Activated T-cell treated with anti-CD3 and anti-CD28 coated beads, Interleukin-2, amount 50 U/mL, for 24 hours (primary cell): ENCODE measurements around the gene ARID5B.
"Not testable (repeated sequence)": the region's sequence is repeated elsewhere in the genome, so short reads cannot be mapped to it uniquely, and the experiment has no call there.

Experiments used
- DNase-seq: peaks from one replicate; pipeline ENCODE4 v3.0.0-alpha.2; 2020
- H3K27ac Mint-ChIP-seq: 2 replicates; pipeline ENCODE4 v1.8.0; 2020; ENCODE audit warnings: mild to moderate bottlenecking, mixed read lengths
- H3K27me3 Mint-ChIP-seq: 2 replicates; pipeline ENCODE4 v1.8.0; 2020; ENCODE audit warnings: mixed read lengths
- H3K36me3 Mint-ChIP-seq: 2 replicates; pipeline ENCODE4 v1.8.0; 2020; ENCODE audit warnings: low read depth, mixed read lengths
- H3K4me1 Mint-ChIP-seq: 2 replicates; pipeline ENCODE4 v1.8.0; 2020; ENCODE audit warnings: low read depth, mixed read lengths
- H3K4me3 Mint-ChIP-seq: 2 replicates; pipeline ENCODE4 v1.8.0; 2020; ENCODE audit warnings: mild to moderate bottlenecking, moderate library complexity, mixed read lengths
- H3K9me3 Mint-ChIP-seq: 2 replicates; pipeline ENCODE4 v1.8.0; 2020; ENCODE audit warnings: mixed read lengths

The ARID5B gene

DNA sequence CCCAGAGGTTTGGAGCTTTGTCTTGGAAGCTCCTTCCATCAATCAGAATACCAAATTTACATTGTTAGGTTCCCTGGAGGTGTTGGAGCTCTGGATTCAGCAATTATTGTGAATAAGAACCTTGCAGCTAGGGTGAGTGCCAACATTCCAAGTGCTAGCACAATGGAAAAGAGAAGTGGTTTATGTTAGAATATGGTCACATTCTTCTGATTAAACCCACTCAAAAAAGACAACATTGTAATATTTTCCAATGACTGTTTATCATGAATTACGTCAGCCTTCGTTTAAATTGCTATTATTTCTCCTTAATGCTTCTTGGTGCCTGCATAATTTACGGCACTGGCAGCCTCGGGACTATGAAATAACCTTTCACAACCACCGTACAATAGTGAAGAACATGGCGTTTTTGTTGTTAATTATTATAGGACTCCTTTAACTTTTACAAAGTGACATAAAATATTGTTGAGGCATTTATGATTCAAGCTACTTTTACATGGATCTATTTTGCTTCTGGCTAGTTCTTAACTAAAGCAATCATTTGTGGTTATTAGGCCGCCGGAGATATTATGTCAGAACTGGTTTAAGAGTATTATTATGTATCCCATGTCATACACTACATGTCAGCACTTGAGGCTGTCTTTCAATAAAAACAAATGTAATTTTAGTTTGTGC lies 117.7 kb downstream of the ARID5B start:
- Mint-ChIP-seq H3K4me3 (peak overlapping the region; percentile 45), H3K27me3 (no peaks in the 10 kb centered on the region), H3K9me3 (peaks cover 6% of the 10 kb centered on the region), H3K36me3 (peaks cover 85% of the 10 kb centered on the region), H3K4me1 (peaks cover 88% of the 10 kb centered on the region), H3K27ac (peak overlapping the region; percentile 98)
- DNase-seq, result no peak

DNA sequence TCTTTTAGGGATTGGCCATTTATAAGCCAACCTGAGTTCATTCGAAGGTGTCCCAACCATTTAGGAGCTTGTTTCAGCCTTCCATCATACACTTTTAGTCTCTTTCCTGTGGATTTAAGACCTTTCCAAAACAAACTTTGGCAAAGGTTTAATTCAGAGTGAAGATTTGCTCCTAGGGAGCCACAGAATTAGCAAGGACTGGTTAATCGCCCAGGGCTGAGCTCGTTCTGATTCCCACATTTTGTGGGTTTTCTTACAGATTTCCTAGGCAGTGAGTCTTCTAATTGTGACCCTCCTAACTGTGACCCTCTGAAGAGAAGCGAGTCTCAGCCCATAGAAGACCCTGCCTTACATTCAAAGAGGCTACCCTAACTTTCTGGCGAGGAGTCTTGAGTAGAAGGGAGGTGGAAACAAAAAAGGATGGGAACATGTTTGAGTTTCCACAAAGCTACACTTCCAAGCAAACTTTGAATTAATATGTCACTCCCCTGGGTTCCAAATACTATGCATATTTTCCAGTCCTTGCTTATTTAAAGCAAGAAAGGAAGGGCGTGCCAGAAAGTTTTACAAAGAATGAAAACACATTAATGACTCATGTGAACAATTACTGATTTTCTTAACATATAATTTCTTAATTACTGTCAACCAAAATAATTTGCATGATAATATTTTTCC lies 118.3 kb downstream of the ARID5B start:
- no peak for DNase-seq
- peak overlapping the region; percentile 98 for H3K27ac Mint-ChIP-seq
- no peaks in the 10 kb centered on the region for H3K27me3 Mint-ChIP-seq
- H3K4me3 Mint-ChIP-seq, result peak overlapping the region; percentile 38
- peaks cover 87% of the 10 kb centered on the region for H3K36me3 Mint-ChIP-seq
- peaks cover 91% of the 10 kb centered on the region for H3K4me1 Mint-ChIP-seq
- H3K9me3 Mint-ChIP-seq, result peaks cover 6% of the 10 kb centered on the region

DNA sequence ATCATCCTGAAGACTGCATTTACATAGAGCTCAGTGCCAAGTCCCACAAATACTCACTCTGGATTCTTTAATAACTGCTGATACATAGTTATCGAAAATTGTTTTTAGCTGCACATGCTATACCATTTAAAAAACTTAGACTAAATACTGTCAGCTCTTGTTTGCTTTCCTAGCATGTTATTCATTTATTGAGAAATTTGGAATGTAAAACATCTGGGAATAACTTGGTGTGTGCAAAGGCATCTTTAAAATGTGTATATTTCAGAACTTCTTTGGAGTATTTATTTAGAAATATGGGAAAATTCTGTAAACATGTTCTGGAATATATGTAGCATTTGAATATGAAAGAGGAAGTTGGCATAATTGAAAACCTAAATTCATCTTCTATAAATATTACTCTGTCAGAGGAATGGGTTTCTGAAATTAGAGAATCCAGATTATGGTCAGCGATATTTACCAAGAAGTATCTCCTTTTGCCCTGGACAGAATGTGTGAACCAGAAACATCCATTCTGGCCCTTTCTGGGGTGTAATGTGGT lies 119.7 kb downstream of the ARID5B start:
- H3K4me3 Mint-ChIP-seq, result peak overlapping the region; percentile 7
- peaks cover 6% of the 10 kb centered on the region for H3K9me3 Mint-ChIP-seq
- H3K27ac Mint-ChIP-seq, result peak overlapping the region; percentile 86
- DNase-seq, result no peak
- H3K36me3 Mint-ChIP-seq, result peaks cover 91% of the 10 kb centered on the region
- no peaks in the 10 kb centered on the region for H3K27me3 Mint-ChIP-seq
- H3K4me1 Mint-ChIP-seq, result peaks cover 96% of the 10 kb centered on the region

DNA sequence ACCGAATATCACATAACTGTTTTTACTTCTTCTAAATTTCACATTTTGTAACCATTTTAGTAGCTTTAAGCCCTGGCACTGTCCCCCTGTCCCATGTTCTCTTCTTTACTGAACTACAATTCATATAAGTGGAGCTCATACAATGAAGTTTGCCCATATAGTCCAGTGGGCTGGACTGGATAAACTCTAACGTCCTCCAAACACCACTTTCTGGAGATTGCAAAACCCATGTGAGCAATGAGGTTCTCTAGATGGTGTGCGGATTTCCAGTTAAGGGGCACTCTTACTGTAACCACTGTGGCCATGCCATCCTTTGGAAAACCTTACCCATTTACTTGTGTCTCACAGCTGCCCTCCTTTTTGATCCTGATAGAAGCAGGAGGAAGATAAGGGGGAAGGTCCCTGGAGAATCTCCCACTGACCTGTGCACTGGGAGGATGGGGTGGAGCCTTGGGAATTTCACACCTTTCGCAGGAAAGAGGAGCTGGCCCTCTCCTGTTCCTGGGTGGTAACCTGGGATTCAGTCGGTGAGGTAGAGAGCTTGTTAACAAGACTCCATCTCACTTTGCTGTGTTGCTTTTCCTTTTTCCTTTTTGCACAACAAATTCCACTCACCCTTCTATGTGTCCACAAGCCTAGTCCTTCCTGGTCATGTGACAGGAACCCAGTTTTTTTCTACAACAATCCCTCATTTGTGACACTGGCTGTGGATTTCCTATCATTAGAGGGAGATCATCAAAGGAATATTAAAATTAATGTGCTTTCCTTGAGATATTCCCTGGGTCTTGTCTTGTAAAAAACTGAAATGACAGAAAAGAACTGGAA lies 120.7 kb downstream of the ARID5B start:
- Mint-ChIP-seq H3K4me1 (peaks cover 94% of the 10 kb centered on the region), H3K4me3 (peak overlapping the region; percentile 8), H3K36me3 (peaks cover 86% of the 10 kb centered on the region), H3K27ac (peak overlapping the region; percentile 86), H3K9me3 (peaks cover 6% of the 10 kb centered on the region), H3K27me3 (no peaks in the 10 kb centered on the region)
- DNase-seq, result no peak

DNA sequence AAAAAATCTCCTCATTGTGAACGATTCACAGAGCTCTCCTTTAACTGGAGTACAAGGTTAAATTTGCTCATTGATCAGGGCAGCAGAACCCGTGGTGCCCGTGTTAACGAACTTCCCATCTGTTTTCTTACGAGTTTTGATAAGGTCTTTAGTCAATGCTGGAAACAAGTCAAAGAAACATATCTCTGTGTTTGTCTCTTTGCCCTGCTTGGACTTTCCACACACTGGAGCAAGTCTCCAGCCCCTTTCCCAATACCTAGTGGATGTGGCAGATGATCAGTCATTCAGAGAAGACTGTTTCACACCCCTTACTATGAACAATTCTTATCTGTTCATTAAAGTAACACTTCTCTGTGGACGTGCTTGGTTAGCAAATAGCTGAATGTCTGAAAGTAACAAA lies 121.3 kb downstream of the ARID5B start:
- Mint-ChIP-seq H3K4me3 (peak overlapping the region; percentile 8), H3K27ac (peak overlapping the region; percentile 86), H3K4me1 (peaks cover 93% of the 10 kb centered on the region), H3K27me3 (no peaks in the 10 kb centered on the region), H3K9me3 (peaks cover 6% of the 10 kb centered on the region), H3K36me3 (peaks cover 84% of the 10 kb centered on the region)
- DNase-seq, result no peak

DNA sequence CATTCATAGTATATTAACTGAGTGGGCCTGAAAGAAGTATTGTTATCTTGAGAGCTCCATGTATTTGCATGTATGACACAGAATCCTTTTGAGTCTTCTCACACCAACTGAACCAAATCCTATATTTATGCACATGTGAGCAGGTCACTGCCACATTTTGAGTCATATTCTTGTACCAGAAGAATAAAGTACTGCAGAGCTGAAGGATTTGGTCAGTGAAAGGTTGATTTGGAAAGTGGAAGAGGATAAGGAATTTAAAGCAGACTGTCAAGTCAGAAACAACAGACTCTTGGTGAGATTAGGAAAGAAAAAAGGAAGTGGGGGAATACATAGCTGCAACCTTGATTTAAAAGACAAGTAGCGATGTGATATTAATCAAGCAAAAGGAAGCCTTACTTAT lies 121.8 kb downstream of the ARID5B start:
- Mint-ChIP-seq H3K36me3 (peaks cover 84% of the 10 kb centered on the region), H3K4me3 (no peak overlapping the region)

DNA sequence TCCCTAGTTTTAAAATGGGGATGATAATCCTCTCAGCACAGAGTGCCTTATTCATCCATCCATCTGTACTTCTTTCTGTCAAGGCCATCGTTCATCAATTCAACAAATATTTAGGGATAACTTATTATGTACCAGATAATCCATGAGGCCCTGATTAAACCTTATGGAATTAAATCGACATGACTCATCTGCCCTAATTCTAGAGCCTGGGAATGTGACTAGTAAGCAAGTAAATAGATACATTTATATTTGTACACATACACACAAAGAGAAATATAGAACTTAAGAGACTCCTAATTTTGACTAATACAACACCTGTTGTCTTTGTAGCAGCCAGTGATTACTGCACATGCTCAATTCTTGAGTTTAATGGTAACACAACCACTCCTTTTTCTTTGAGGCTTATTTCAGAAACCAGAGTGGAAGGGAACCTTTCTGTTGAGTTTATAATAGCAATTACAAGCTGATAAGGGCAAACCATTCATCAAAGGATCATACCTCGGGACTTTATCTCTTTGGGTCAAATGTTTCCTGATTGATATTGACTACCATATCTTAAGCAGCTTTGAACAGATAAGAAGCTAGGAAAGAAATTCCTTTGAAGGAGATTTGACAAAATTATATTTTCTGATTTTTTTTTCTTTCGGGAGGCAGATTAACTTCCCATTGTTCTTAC lies 122.7 kb downstream of the ARID5B start:
- Mint-ChIP-seq H3K9me3 (peaks cover 3% of the 10 kb centered on the region), H3K27me3 (no peaks in the 10 kb centered on the region), H3K4me3 (no peak overlapping the region), H3K36me3 (peaks cover 82% of the 10 kb centered on the region), H3K4me1 (peaks cover 92% of the 10 kb centered on the region), H3K27ac (peak overlapping the region; percentile 86)
- DNase-seq, result no peak

More for the DNA sequence above, 121.8 kb downstream of the ARID5B start:
- Mint-ChIP-seq H3K9me3 (peaks cover 6% of the 10 kb centered on the region), H3K27me3 (no peaks in the 10 kb centered on the region), H3K4me1 (peaks cover 93% of the 10 kb centered on the region), H3K27ac (peak overlapping the region; percentile 86)
- DNase-seq, result no peak

DNA sequence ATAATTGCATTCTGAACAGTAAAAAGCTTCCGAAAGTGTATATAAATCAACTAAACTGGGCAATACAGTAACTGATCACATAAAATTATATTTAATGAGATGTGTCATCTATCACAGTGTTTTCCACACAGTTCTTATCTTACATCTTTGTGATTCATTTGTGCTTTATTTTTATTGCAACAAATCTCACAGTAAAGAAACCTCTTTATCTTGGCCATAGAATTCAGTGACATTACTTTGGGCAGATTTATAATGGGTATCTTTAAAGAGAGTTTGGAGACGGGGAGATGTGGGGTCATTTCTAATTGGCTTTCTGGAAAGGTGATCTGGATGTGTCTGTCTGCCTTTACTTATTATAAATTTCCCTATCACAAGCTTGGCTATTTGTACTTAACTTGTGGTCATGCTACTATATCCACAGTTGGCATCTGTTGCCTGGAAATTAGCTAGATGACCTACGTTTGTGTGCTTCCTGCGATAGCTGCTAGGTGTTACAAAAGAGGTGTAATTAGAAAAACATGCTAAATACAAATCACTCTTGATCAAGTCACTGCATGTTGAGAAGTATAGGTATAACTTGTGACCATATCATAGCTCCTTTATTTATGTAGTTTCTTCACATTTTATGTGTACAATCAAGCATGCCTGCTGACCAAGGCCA lies 123.8 kb downstream of the ARID5B start:
- Mint-ChIP-seq H3K9me3 (peaks cover 3% of the 10 kb centered on the region), H3K27me3 (no peaks in the 10 kb centered on the region), H3K4me1 (peaks cover 91% of the 10 kb centered on the region), H3K4me3 (no peak overlapping the region), H3K27ac (peak overlapping the region; percentile 34), H3K36me3 (peaks cover 83% of the 10 kb centered on the region)
- DNase-seq, result no peak

DNA sequence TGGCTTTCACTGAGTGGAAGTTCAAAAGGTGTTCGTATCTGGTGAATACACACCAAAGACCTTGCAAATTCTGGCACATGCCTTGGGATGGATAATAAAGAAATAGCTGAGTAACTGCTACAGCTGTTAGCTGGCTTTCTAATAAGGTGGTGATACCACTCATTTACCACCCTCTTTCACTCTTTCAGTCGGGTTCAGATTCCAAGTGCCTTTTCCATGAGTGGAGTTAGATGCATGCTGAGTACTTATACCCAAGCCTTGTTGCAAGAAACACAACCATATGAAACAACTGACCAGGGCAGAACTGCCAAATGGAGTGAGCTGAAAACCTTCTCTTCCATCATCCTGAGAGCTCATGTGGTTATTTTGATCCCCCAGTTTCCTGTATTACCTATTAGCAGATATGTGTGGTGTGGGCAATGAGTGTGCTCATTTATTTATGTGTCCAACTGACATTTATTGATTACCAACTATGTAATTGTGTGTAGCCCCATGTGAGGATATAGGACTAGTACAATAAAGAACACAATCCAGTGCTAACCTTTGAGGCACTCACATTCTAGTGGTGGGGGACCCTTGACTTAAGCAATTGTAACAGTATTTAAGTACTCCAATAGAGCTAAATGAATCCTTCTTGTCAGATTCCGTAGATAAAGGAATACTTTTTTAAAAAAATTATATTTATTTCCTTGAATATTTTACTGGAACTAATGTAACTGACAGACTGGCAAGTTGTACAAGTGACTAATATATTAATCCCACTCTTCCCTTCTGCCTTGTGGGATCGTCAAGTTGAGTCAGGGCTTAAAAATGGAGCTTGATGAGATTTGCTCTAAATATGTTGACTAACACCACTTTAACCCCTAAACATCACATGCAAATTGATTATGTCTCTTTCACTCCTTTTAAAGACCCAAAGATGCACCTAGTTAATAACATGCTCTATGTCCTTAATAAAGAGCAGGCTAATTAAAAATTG lies 124.7 kb downstream of the ARID5B start:
- H3K9me3 Mint-ChIP-seq, result peaks cover 3% of the 10 kb centered on the region
- no peak for DNase-seq
- H3K27me3 Mint-ChIP-seq, result no peaks in the 10 kb centered on the region
- H3K27ac Mint-ChIP-seq, result peak overlapping the region; percentile 57
- no peak overlapping the region for H3K4me3 Mint-ChIP-seq
- peaks cover 90% of the 10 kb centered on the region for H3K4me1 Mint-ChIP-seq
- peaks cover 87% of the 10 kb centered on the region for H3K36me3 Mint-ChIP-seq

DNA sequence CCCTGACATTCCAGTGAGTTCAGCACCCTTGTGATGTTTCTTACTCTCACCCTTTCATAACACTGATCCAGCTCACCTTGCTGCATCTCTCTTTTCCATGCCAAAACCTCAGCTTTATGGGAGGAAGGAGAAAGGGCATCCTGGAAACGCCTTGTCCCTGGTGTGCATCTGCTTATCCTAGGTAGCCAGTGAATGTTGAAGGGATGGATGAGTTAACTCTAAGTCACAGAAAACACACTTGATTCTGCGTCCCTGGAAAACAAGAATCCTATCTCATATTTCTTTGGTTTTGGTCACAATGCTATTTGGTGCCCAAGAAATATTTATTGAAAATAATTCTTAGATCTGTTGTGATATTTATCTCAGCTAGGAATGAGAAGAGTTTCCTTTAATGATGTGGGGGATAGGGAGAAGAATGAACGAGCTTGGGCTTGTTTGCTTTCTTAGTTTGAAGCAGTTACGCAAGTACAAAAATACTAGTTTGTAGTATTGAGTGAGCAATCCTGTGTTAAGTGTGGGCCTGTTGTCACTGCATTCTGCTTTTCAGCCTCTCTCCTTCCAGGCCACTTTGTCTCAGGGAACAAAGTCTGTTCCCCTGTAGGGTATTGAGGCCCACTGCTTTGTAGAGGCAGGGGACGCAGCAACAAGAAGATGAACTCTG lies 126.5 kb downstream of the ARID5B start:
- Mint-ChIP-seq H3K9me3 (peaks cover 3% of the 10 kb centered on the region), H3K36me3 (peaks cover 85% of the 10 kb centered on the region), H3K27me3 (no peaks in the 10 kb centered on the region), H3K4me3 (no peak overlapping the region), H3K27ac (peak overlapping the region; percentile 84), H3K4me1 (peaks cover 88% of the 10 kb centered on the region)
- no peak for DNase-seq

GRCh38 chr10:62028502-62028842 lies 127.0 kb downstream of the ARID5B start:
- not testable (repeated sequence) for DNase-seq, H3K27me3 Mint-ChIP-seq, H3K9me3 Mint-ChIP-seq, H3K4me3 Mint-ChIP-seq
- peaks cover 88% of the 10 kb centered on the region for H3K4me1 Mint-ChIP-seq
- H3K36me3 Mint-ChIP-seq, result peaks cover 85% of the 10 kb centered on the region
- H3K27ac Mint-ChIP-seq, result peak overlapping the region; percentile 84

- peaks cover 83% of the 10 kb centered on the region for H3K4me1 Mint-ChIP-seq
- DNase-seq, result no peak
- no peak overlapping the region for H3K4me3 Mint-ChIP-seq
- H3K27ac Mint-ChIP-seq, result peak overlapping the region; percentile 84
- no peaks in the 10 kb centered on the region for H3K27me3 Mint-ChIP-seq
- H3K9me3 Mint-ChIP-seq, result no peaks in the 10 kb centered on the region
- peaks cover 82% of the 10 kb centered on the region for H3K36me3 Mint-ChIP-seq
Observed at GRCh38 chr10:62029401-62029800, 127.9 kb downstream of the ARID5B start.
